Left ventricle myocardium superior (tissue), 1 donor: ENCODE measurements around the gene AFDN. TPM values are rescaled to one million over a fixed set of nuclear protein-coding genes. Genes with fewer than 3 reads are reported as not detected.

Source experiments
- ATAC-seq: fragments of 200-7000 bp; cut with Tn5 transposase; one replicate; pipeline ENCODE4 v1.9.1; 2020; ENCODE audit warnings: mild to moderate bottlenecking, moderate library complexity
- DNase-seq: peaks from one replicate; pipeline ENCODE4 v3.0.0-alpha.2; 2020
- intact Hi-C: fragments of 100-400 bp; cut with micrococcal nuclease; formaldehyde crosslinking; loops from one replicate; pipeline ENCODE4 v1.11.0; 2022
- total RNA-seq: library from RNA; stranded (reverse); fragmentation: NEBNext Ultra II Directional; extraction: Animal tissue kit (Norgen Biotek cat#: 25700); gene quantifications from one replicate; pipeline ENCODE4 v1.2.1, GENCODE V29; 2021
- donor health status: DM: no; HTN: yes; CAD: no; lungs with severe emphysema.

The AFDN gene
- total RNA-seq, 1 donor from 2014 or later, result 52.6 TPM

DNA sequence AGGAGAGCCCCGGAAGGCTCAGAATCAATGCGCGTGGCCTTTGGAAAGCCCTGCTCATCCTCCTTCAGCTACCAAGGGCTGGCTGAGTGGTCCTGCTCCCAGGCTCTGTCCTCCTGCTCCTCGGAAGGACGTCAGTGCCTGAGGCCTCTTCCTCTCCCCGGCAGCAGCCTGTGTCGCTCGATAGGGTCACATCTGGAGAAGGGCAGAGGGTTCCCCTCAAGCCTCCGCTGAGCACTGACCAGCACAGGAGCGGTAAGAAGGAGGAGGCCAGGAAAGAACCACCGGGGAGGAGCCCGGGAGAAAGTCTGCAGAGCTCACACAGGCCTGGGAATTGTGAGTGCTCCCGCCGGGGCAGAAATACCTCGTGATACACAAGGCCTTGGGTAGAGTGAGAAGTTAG lies 192.0 kb downstream of the AFDN start:
- DNase-seq (no peak), ATAC-seq (no peak)
- intact Hi-C loops, result no loop called here

DNA sequence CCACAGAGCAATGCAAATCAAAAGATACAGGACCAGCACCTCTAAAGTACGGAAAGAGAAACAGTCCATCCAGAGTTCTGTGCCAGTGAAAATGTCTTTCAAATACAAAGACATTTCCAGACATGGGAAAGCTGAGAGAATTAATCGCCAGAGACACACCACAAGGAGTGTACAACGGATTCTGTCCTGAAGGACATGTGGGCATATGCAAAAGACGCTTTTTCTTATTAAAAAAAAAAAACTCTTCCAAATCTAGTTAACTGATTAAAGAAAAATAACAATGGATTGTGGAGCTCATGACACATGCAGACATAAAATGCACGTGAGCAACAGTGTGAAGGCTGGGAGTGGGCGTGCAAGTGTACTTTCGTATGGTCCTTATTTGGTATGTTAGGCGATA lies 193.5 kb downstream of the AFDN start:
- intact Hi-C loops, result no loop called here
- DNase-seq (no peak), ATAC-seq (no peak)

- DNase-seq (no peak), ATAC-seq (no peak)
- intact Hi-C loops, result no loop called here
Measured at GRCh38 chr6:168021581-168021980, 194.9 kb downstream of the AFDN start.

Other genes starting within 250 kb of the AFDN start
- gene KIF25, start 170.8 kb downstream of the AFDN start, total RNA-seq, result not detected